GM10266 (cell line): ENCODE measurements around the gene HSPB8.

Source experiments
- DNase-seq: peaks from one replicate; pipeline ENCODE4 v3.0.0; 2012; ENCODE audit errors: extremely low spot score
- CTCF ChIP-seq: IDR thresholded peaks from 2 replicates; pipeline ENCODE4 v1.5.1; 2012; ENCODE audit warnings: mild to moderate bottlenecking, low read depth; ENCODE audit not compliant: control insufficient read depth, insufficient read depth; ENCODE audit errors: missing control alignments

Gene HSPB8

GRCh38 chr12:119178544-119179334 is at the start of gene HSPB8:
TSS of gene HSPB8 (plus strand) at chr12:119178931. CDS start at chr12:119179313, 382 bp downstream.
- no peak for DNase-seq
- no peak for TF ChIP-seq CTCF

- TF ChIP-seq CTCF: no peak
- DNase-seq: no peak
Measured at GRCh38 chr12:119129827-119130434, 48.8 kb upstream of the HSPB8 start.

GRCh38 chr12:119130523-119130922 is 48.2 kb upstream of the HSPB8 start:
- no peak for TF ChIP-seq CTCF
- DNase-seq: no peak

GRCh38 chr12:119134284-119135072 is 44.3 kb upstream of the HSPB8 start:
- no peak for DNase-seq
- no peak for TF ChIP-seq CTCF

GRCh38 chr12:119136811-119137410 is 41.8 kb upstream of the HSPB8 start:
- no peak for DNase-seq
- no peak for TF ChIP-seq CTCF

- TF ChIP-seq CTCF: no peak
- DNase-seq: no peak
Measured at GRCh38 chr12:119139448-119139847, 39.3 kb upstream of the HSPB8 start.
